HL-60 (cell line): ENCODE data around the gene SVIP.

Experiments
- GABPA ChIP-seq: IDR thresholded peaks from 2 replicates; pipeline ENCODE4 v1.6.1; 2012; ENCODE audit warnings: low read depth
- POLR2AphosphoS5 ChIP-seq: IDR thresholded peaks from 2 replicates; pipeline ENCODE4 v1.6.1; 2012; ENCODE audit warnings: low read depth
- SPI1 ChIP-seq: IDR thresholded peaks from 2 replicates; pipeline ENCODE4 v1.6.1; 2012; ENCODE audit warnings: low read depth, mild to moderate bottlenecking, borderline replicate concordance
- TF ChIP-seq, protein P1 (sequence below): IDR thresholded peaks from one replicate; pipeline ENCODE4 v1.5.1; 2011; ENCODE audit warnings: low read length, control low read depth, inconsistent platforms; ENCODE audit not compliant: insufficient read depth
- TF ChIP-seq, protein P2 (sequence below): IDR thresholded peaks from 2 replicates; pipeline ENCODE4 v1.6.1; 2012; ENCODE audit warnings: low read depth; ENCODE audit not compliant: insufficient replicate concordance

DNA sequence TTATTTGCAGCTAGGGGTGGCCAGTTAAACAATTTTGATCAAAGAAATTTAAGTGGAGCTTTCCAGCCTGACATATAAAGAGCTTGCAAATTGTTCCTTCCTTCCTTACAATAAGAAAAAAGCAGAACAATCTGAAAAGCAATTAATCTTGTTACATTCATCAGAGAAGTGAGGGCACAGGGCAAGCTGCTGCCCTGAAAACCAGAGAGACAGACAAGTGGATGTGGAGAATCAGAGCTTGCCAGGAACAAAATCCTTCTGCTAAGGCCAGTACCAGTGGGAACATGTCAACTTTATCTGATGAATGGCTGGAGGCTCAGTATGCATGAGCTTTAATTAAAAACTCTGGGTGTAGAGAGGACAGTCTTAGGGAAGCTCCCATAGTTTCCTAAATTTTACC is 21.9 kb upstream of the SVIP start:
- TF ChIP-seq, protein P1, sequence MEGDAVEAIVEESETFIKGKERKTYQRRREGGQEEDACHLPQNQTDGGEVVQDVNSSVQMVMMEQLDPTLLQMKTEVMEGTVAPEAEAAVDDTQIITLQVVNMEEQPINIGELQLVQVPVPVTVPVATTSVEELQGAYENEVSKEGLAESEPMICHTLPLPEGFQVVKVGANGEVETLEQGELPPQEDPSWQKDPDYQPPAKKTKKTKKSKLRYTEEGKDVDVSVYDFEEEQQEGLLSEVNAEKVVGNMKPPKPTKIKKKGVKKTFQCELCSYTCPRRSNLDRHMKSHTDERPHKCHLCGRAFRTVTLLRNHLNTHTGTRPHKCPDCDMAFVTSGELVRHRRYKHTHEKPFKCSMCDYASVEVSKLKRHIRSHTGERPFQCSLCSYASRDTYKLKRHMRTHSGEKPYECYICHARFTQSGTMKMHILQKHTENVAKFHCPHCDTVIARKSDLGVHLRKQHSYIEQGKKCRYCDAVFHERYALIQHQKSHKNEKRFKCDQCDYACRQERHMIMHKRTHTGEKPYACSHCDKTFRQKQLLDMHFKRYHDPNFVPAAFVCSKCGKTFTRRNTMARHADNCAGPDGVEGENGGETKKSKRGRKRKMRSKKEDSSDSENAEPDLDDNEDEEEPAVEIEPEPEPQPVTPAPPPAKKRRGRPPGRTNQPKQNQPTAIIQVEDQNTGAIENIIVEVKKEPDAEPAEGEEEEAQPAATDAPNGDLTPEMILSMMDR: no peak
- TF ChIP-seq, protein P2, sequence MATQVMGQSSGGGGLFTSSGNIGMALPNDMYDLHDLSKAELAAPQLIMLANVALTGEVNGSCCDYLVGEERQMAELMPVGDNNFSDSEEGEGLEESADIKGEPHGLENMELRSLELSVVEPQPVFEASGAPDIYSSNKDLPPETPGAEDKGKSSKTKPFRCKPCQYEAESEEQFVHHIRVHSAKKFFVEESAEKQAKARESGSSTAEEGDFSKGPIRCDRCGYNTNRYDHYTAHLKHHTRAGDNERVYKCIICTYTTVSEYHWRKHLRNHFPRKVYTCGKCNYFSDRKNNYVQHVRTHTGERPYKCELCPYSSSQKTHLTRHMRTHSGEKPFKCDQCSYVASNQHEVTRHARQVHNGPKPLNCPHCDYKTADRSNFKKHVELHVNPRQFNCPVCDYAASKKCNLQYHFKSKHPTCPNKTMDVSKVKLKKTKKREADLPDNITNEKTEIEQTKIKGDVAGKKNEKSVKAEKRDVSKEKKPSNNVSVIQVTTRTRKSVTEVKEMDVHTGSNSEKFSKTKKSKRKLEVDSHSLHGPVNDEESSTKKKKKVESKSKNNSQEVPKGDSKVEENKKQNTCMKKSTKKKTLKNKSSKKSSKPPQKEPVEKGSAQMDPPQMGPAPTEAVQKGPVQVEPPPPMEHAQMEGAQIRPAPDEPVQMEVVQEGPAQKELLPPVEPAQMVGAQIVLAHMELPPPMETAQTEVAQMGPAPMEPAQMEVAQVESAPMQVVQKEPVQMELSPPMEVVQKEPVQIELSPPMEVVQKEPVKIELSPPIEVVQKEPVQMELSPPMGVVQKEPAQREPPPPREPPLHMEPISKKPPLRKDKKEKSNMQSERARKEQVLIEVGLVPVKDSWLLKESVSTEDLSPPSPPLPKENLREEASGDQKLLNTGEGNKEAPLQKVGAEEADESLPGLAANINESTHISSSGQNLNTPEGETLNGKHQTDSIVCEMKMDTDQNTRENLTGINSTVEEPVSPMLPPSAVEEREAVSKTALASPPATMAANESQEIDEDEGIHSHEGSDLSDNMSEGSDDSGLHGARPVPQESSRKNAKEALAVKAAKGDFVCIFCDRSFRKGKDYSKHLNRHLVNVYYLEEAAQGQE: no peak
- no peak for TF ChIP-seq POLR2AphosphoS5
- no peak for TF ChIP-seq GABPA
- no peak for TF ChIP-seq SPI1
